NCI-H510A (cell line): ENCODE measurements around the gene TOLLIP.
A peak's percentile ranks its signal among the peaks of the same experiment; 100 is the strongest.
"Not testable (repeated sequence)": the region's sequence is repeated elsewhere in the genome, so short reads cannot be mapped to it uniquely, and the experiment has no call there.

Experiments used
- DNase-seq: peaks from one replicate; lab custom pipeline; 2025; lab: John Stamatoyannopoulos, UW

TOLLIP gene

DNA sequence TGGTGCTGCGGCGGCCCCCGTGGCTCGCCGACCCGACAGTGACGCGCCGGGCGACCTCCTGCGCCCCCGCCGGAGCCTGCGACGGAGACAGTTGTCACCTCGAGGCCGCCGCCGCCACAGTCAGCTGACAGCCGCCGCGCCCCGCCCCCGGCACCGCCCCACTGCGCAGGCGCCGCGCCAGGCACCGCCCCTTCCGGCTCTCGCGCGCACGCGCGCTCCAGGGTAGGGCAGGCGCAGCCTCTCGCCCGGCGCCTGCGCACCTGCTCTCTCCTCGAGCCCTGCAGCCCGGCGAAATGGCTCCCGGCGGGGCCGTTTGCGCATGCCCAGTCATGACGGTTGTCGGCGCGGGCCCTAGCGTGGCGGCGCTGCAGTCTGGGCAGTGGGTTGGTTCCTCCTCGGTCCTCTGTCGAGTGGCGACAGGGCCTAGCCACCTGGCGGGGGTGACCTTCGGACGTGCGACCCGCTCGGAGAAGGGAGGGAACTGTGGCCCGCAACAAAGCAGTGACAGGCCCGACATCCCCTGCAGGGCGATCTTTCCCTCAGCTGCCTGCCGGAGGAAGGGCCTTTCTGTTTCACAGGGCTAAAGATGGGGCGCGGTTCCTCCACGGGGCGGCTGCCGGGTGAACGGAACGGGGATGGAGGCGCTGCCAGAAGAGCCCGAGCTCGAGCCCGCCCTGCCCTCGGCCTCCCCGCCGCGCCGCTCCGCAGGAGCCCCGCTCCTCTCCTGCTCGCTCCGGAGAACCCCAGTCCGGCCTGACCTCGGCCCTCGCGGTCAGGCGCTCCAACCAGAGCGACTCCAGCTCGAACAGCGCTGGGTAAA is at the start of gene TOLLIP:
Gene TOLLIP (minus strand): TSS at position 135 of the 820 bp plus-strand sequence. CDS start 134 bp downstream, at position 1.
- DNase-seq: peak; percentile 62

GRCh38 chr11:1358931-1359330 is 49.5 kb upstream of the TOLLIP start:
- DNase-seq: not testable (repeated sequence)

GRCh38 chr11:1358286-1358685 is 48.9 kb upstream of the TOLLIP start:
- DNase-seq: no peak

- no peak for DNase-seq
These were observed 47.1 kb upstream of the TOLLIP start for GRCh38 chr11:1356478-1356960.

DNA sequence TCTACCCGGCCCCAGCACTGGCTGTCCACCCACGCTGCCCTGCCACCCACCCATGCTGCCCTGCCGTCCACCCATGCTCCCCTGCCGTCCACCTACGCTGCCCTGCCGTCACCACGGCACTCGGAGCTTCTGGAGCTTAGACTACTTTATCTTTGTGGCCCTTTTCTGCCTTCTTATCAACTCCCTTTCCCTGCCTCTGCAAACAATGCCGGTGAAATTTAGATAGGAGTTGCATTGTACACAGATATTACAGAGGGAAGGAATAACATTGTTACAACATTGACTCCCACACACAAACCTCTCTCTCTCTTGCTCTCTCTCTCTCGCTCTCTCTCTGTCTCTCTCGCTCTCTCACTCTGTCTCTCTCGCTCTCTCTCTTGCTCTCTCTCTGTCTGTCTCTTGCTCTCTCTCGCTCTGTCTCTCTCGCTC is 46.6 kb upstream of the TOLLIP start:
- DNase-seq: no peak

DNA sequence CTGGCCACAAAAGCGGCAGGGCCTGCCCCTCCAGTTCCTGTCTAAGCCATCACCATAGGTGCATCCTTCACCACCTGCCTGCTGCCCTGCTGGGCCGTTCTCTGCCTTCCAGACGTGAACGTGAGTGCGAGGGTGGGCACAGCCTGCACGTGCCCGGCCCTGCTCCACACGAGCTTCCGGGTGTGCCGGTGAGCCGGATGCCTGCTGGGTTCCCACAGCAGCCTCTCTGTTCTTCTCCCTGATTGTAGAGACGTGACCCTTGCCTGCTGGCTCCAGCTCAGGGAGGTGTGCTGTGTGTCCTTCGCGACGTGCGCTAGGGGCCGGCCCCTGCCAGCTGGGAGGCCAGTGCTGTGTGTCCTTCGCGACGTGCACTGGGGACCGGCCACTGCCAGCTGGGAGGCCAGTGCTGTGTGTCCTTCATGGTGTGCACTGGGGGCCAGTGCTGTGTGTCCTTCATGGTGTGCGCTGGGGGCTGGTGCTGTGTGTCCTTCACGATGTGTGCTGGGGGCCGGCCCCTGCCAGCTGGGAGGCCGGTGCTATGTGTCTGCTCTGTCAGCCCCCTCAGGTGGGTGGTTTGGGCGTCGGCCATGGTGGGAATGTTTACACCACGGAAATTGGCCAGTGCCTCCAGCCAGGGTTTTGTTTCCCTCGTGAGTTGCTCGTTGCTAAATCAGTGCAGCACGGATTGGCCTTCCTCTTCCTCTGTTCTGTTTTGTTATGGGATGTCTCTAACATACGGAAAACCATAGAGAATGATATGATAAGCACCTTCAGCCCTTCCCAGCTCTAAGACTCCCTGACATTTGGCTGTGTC is 44.9 kb upstream of the TOLLIP start:
- no peak for DNase-seq

- DNase-seq: no peak
These were observed 44.1 kb upstream of the TOLLIP start for GRCh38 chr11:1353383-1354124.

DNA sequence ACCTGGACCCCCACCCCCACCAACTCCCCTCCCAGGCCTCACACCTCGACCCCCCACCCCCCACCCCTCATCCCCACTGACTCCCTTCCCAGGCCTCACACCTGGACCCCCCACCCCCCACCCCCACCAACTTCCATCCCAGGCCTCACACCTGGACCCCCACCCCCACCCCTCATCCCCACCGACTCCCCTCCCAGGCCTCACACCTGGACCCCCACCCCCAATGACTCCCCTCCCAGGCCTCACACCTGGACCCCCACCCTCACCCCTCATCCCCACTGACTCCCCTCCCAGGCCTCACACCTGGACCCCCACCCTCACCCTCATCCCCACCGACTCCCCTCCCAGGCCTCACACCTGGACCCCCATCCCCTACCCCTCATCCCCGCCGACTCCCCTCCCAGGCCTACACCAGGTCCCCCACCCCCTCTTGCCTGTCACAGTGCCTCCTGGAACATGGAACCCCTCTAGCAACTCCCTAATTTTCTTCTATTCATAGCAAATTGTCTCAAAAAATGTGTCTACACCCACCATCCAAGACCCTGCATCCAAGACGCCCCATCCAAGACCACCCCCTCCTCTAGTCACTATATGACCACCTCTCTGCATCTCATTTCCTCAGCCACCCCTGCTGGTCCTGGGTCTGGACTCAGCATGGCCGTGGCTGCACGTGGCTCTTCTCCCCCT is 43.4 kb upstream of the TOLLIP start:
- DNase-seq: no peak

- DNase-seq: no peak
These were observed 42.0 kb upstream of the TOLLIP start for GRCh38 chr11:1351278-1351937.

- no peak for DNase-seq
These were observed 40.8 kb upstream of the TOLLIP start for GRCh38 chr11:1350086-1350725.

DNA sequence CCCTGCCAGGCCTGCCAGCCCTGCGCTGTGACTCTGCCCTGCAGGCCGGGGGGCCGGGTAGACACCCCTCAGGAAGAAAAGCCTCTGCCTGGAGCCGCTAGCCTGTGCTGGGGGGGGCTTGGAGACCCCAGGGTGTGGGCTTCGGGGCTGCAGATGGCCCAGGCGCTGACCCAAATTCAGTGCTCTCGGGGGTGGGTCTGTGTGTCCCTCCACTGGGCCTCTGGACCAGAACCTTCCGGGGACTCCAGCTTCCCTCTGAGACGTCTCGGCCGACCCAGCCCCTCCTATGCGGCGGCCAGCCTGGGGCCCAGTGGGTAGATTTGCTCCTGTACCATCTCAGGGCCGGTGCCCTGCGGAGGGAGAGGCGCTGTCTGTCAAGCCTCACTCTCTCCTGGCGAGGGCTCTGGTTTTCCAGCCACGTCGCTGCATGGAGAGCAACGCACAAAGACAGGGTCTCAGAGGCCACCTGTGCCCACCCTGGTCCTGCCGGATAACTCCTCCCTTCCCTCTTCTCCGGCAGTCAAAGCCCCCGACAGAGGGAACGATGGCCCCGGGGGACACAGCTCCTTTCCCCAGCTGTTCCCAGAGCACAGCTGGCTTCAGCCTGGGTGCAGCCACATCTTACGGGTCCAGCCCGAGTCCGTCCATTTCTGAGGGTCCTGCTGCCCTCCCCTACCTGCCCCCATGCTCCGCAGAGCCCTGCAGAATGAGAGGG is 40.1 kb upstream of the TOLLIP start:
- DNase-seq: no peak

GRCh38 chr11:1348796-1349326 is 39.4 kb upstream of the TOLLIP start:
- DNase-seq: no peak

- no peak for DNase-seq
These were observed 38.8 kb upstream of the TOLLIP start for GRCh38 chr11:1348146-1348795.

GRCh38 chr11:1347411-1347999 is 38.1 kb upstream of the TOLLIP start:
- not testable (repeated sequence) for DNase-seq

GRCh38 chr11:1346669-1347390 is 37.4 kb upstream of the TOLLIP start:
- DNase-seq: no peak

- no peak for DNase-seq
These were observed 36.5 kb upstream of the TOLLIP start for GRCh38 chr11:1345737-1346513.

DNA sequence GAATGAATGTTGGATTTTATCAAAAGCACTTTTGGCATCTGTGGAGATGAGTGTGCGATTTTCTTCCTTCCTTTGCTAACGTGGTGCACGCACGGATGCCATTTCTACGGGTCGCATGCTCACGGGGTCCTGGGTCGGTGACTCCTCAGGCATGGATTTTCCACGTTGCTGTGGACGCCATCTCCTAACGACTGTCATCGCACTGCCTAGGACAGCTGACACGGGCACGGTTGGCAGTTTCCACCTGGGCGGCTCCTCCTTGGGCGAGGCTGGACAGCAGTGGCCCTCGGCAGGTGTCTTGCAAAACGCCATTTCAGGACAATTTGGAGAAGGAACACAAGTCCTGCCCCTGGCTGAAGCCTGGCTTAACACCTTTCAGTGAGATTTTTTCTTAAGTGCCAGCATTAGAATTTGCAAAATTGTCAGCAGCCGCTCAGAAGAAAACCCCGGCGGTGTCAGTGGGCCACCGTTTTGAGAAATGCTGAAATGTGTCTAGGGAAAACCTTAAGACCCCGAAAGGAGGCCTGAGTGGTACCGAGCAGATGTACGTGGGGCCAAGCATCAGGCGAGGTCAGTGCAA is 34.7 kb upstream of the TOLLIP start:
- no peak for DNase-seq
